Measurements from ENCODE around the gene TSC2.

- TF ChIP-seq EZH2 (IDR thresholded peaks at IDR 0.05; ENCODE audit: low read length, unreplicated experiment): no peak
- no peak for TF ChIP-seq CTCF (conservative IDR thresholded peaks at IDR 0.05; ENCODE audit: low read depth, low read length)
- TF ChIP-seq EZH2phosphoT487 (IDR thresholded peaks at IDR 0.05; ENCODE audit: borderline replicate concordance, low read length): no peak
Measured at GRCh38 chr16:2042171-2042985, 5.4 kb upstream of the TSC2 start.

Data from PC-3 (cell line).